NCI-H1417 treated with DMSO at 0.1 percent for 48 hours (cell line): ENCODE measurements around the gene PUS10.
A peak's percentile ranks its signal among the peaks of the same experiment; 100 is the strongest.
"Not testable (repeated sequence)": the region's sequence is repeated elsewhere in the genome, so short reads cannot be mapped to it uniquely, and the experiment has no call there.

Experiments used
- DNase-seq: peaks from one replicate; lab custom pipeline; 2025; lab: John Stamatoyannopoulos, UW

PUS10 gene

DNA sequence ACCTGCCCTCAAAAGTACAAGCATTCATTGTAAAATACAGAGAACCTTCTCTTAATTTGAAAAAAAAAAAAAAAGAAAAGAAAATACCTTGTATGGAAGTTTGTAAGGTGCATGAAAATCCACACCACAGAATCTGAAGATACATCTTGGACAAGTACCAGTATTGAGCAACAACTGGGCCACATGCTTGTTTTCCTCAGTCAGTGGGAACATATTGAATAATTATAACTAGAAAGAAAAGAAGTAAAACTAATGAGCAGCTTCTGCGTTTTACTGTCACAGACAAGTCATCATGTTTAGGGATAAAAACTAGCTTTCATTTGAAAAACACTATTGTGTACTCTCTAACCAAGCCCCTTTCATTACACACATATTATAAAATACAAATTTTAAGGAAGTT is 6.4 kb downstream of the PUS10 start:
- no peak for DNase-seq

DNA sequence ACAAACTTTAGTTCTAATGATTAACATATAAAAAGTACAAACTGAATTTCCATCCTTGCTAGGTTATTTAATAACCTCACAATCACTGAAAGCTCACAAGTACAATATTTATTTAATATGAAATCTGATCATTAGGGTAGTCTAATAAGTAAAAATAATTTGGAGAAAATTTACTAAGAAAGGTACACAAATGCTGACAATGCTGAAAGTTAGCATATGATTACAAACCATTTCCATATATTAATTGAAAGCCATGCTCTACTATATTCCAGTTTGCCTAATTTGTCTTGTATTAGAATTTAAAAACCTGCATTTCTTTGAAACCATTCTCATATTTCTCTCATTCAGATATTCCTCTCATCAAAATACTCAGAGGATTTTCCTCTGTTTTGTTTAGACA is 8.7 kb downstream of the PUS10 start:
- no peak for DNase-seq

DNA sequence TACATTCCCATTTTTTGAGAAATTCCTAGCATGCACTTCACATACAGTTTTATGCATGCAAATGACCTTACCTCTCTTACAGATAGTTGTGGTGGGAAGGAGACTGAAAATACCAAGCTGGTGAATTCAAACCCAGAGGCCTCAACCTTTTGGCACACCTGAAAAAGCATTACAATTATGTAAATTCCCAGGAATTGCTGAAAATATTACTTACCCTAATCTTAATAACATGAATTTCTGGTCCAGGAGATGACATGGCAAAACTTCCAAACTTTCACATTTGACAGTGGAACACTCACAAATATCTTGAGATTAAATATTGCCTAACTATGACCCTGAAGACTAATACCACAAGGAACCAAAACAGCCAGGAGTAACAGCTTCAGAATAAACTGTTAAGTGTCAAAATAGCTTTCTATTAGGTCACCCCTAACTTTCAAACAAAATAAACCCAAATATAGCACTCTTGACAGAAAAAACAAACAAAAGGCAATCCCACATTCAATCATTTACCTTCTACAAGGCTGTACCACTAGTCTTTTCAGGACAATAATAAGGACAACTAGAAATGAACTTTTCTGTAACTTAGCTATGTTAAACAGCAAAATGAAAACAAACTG is 11.5 kb downstream of the PUS10 start:
- no peak for DNase-seq

DNA sequence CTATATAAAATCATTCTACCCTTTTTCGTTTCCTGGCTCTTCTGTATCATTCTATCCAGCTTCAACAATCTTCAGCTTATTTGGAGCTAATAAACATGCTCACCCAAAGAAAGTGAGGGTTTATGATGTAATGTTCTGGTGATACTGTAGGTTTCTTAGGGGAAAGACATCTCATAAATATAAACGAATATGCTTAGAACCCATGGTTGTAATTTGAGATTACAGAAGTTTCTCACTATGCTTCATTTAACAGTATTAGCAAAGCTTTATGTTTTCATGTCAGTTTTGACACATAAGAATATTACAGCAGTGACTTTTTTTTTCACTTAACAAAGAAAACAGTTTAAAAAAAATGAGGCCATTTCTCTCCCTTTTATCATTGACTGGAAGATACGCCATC is 12.3 kb downstream of the PUS10 start:
- no peak for DNase-seq

DNA sequence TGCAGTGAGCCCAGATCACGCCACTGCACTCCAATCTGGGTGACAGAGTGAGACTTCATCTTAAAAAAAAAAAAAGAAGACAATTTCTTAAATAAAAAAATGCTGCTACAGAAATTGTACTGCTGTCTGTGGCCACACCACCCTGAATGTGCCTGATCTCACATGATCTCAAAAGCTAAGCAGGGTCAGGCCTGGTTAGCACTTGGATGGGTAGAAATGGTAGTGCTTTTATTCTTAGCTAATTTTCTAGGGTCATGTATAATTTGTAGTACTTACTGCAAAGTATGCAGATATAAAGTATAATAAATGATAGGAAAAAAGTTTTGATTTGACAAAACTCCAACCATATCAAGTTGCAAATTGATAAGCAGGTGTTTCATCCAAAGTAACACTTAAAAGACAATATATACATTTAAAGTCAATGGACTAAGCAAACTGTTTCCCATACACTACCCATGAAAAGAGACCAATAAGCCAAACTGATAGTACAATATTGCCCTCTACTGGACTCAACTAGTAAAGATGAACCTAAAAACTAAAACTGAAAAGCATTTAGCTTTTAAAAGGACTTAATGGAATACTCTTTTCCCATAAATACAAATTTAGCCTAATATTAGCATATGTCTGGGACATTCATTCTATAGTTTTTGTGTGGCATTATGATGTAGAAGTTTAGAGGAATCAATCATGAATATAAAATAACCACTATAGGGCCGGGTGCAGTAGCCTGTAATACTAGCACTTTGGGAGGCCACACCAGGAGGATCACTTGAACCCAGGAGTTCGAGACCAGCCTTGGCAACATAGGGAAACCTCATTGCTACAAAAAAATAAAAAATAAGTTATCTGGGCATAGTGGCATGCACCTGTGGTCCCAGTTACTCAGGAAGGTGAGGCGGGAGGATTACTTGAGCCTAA is 19.2 kb downstream of the PUS10 start:
- peak; percentile 59 for DNase-seq

DNA sequence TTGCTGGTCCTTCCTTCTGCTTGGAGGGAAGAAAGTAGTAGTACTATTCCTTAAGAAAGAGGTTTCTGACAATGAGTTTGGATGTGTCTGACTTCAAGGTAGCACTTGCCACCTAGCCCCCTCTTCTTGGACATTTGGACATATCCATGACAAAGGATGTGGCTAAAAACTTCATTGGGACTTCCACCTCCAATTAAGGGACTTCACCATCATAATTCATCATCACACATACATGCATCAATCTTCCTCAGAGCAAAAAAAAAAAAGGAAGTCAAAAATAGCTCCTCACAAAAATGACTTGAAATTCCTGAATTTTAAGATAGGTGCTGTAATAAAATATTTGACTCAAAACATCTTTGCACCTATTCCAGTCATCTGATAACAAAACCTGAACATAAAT is 23.9 kb downstream of the PUS10 start:
- DNase-seq: no peak

DNA sequence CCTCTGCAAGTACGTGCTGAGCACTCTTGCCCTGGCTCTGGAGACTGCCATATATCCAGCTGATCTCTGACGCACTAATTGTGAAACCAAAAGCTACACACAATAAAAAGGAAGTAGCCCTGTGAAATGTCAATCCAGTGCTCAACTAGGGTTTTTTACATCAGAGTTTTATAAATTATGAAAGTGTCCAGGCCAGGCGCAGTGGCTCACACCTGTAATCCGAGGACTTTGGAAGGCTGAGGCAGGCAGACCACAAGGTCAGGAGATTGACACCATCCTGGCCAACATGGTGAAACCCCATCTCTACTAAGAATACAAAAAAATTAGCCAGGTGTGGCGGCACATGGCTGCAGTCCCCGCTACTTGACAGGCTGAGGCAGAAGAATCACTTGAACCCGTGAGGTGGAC is 25.1 kb downstream of the PUS10 start:
- no peak for DNase-seq

DNA sequence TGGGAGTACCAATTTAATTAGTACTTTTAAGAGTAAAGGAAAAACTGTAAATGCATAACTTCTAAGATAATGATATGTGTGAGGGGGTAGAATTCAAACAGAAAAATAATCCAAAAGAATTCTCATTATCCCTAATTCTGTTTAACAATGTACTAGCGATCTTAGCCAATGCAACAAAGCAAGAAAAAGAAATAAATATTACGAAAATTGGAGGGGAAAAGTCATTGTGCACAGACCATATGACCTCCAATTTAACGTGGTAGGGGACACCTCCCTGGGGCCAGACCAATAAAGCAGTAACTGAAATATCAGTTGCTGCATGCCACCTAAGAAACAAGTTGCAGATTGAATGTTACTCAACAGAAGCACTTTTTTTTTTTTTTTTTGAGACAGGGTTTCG is 26.4 kb downstream of the PUS10 start:
- DNase-seq: no peak

DNA sequence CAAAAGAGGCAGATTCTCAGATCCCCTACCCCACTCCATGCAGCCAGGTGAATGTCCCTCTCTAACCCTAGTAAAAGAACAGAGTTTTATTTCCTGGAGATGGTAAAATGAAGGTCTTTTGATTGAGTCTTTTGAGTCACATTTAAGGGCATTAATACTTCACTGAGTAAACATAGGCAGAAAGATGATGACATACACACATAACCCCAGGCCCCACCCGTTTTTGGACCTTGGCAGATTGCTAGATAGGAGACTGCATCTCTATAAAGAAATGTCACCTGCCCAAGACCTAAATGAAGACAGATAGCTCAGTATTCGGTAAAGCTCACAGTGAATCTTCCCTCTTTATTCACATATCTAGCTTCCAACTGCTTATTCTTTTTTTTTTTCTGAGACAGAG is 28.8 kb downstream of the PUS10 start:
- DNase-seq: no peak

DNA sequence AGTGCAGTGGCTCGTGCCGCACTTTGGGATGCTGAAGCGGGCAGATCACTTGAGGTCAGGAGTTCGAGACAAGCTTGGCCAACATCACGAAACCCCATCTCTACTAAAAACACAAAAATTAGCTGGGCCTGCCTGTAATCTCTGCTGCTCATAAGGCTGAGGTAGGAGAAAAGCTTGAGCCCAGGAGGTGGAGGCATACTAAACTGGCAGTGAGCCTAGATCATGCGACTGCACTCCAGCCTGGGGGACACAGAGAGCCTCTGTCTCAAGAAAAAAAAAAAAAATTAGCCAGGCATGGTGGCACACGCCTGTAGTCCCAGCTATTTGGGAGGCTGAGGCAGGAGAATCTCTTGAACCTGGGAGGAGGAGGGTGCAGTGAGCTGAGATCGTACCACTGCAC is 30.4 kb downstream of the PUS10 start:
- DNase-seq: not testable (repeated sequence)

DNA sequence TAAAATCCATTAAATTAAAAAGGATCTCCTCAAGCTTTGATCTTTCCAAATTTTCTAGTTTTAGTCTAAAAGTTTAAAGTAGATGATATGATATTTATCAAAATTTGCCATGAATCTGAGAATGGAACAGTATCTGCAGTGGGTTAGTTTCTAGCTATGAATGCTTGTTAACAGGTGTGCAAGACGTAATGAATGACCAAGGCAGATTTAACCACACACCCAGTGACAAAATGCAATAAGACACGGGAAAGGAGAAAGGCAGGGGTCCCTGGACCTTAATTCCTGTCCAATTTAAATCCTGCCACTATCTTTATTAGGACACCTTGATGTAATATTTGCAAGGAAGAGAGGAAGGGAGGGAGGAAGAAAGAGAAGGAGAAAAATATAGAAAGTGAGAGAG is 31.0 kb downstream of the PUS10 start:
- no peak for DNase-seq

DNA sequence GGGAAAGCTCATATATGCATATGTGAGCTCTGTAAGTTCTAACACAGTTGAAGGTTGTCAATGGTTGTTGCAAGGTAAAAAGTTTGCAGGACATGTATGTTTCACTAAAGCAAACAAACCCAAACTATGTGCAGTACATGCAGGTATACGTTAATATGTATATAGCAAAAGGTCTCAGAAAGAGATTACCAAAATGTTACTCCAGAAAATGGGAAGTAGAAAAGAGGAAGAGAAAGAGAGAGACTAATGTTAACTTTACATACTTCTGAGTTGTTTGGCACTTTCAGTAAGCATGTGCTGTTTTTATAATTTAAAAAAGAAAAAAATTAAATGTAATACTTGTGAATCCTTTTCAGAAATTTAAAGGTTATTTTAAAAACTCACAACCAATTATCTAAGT is 33.3 kb downstream of the PUS10 start:
- DNase-seq: no peak

DNA sequence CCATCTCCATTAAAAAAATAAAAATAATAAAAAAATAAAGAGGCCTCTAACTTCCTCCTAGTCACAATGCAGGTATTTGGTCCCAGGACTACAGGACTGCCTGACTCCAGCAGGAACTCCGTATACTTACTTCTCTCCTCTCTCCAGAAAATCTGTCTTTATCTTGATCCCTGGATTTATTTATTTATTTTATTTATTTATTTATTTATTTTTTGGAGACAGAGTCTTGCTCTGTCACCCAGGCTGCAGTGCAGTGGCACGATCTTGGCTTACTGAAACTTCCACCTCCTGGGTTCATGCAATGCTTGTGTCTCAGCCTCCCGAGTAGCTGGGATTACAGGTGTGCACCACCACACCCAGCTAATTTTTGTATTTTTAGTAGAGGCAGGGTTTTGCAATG is 36.0 kb downstream of the PUS10 start:
- DNase-seq: not testable (repeated sequence)

DNA sequence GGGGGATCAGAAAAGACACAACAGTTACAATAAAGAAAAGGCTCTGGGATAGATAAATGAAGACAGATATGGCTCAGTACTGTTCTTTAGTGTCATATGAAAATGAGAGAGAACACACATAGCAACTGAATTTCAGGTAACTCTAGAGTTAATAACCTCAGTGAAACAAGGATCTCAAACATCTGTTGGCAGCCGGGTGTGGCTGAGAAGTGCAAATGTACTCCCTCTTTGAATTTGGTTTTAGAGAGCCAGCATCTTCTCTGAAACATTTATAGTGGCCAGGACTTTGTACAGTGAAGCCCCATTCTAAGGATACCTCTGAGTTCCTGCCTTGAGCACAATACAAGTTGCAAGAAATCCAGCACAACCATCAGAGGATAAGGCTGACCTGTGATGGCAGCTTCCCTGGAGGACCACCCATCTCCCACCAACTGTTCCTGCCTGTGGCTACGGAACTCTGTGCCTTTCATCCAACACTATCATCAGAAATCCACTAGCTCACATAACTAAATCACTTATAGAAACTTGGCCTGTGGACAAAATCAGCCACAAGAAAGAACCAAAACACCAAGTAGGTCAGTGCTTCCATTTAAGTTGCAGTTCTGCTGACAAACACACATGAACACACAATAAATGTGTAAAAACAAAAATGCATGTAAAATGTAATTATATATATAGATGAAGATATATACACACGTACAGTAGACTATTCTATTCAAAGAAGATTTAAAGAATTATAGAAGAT is 37.8 kb downstream of the PUS10 start:
- DNase-seq: no peak

DNA sequence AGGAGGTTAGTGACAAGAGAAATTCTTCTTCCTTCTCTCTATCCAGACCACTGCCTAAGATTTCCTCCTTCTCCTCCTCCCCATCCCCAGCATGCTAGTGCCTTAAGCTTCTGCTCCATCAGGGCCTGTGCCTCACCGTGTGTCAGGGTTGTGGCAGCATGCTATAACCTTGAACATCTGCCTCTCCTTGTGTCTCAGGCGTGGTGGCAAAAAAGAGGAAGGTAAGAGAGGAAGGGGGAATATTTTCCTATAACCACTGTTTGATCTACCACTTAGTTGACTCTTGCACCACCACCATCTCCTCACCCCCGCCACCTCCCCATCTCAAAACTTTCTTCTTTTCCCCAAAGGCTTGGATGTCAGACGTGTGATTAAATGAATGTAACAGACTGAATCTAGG is 38.8 kb downstream of the PUS10 start:
- no peak for DNase-seq

DNA sequence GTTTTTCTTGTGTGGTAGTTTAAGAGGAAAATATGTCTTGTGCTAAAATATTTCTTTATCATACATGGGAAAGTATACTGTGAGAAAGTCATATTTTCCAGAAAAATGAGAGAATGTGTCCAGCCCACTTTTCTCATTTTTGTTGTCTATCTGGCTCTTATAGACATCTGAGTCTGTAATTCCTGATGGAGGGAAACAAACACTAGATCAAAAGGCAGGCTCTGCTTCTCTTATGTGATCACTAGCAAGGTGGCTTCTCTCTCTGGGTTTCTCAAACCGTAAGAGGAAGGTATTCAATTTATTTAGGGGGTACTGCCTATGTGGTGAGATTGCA is 40.5 kb downstream of the PUS10 start:
- no peak for DNase-seq

DNA sequence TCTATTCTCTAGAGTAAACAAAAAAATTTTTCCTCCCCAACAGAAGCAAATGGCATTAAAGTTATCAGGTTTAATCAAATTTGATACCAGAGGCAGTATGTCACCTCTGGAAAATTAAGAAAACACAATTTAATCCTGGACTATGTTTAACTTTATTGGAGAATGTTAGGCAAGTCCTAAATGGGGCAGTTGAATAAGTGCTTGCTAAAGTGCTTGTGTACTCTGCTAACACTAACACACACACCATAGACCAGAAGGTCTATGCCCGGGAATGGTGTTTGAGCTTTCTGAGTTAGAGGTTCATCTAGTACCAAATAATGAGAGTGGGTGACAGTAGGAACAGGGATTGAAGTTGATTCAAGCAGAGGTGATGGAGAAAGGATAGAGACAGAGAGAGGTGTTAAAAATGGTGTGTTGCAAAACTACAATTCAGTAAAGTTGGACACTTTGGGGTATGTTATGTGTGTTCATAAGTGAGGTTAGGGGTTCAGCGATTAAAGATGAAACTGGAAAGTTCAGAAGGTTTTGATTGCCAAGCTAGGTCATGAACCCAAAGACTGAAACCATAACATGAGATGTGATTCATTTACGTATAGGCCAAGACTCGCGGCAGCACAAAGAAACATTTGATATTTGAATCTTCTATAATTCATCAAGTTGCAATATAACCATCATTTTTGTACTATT is 41.0 kb downstream of the PUS10 start:
- no peak for DNase-seq

DNA sequence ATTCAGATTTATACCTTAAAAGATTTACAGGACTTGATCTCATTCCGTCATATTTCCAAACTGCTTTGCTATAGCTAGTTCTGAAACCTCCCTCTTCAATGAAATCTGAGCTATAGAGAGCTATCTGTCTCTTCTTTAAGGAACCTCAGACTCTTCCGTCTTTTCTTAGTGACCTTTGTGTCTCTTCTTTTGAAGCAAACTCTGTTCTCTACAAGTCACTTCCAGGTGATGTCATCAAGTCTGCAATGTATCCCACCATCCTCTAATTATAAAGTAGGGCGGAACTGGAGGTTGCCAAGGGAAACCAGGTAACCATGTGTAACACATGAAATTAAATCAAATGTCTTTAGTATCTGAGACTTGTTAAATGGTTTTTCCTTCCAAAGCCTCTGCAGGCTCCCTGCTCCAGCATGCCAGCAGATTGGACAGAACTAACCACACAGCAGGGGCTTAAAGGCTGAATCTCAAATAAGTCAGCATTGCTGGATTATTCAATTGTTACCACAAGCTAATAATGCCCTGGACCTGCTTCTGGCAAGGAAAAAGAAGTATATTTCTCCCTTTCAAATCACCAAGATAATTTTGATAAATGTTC is 41.7 kb downstream of the PUS10 start:
- no peak for DNase-seq

DNA sequence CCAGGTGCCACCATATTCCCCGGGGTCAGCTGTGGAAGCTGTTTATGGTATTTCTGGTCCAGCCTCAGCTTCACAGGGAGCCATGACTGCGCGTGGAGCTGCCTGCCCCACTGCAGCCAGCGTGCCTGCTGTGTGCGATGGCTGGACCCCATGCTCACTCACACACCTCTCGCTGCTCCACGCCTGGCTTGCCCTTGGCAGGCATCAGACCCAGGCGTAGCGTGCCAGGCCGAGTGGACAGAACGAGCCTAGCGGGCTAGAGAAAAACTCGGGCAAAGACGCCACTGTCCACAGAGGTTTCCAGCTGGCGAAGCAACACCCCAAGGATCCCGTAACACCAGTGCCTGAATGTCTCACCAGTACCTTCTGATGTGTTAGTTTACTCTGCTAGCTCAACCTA is 43.4 kb downstream of the PUS10 start:
- no peak for DNase-seq

DNA sequence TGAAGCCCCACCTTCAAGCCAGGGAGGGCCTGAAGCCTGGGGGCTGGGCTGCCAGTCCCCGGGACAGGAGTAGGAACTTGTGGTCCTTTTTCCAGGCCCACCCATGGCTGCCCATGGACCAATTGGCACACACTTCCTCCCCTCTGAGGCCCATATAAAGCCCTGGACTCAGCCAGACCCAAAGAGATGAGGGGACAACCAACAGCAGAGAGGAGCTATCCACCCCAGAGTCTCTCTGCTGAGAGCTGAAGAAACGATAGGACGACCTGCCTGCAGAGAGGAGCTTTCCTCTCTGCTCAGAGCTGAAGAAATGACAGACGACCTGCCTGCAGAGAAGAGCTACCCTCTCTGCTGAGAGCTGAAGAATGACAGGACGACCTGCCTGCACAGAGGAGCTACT is 44.4 kb downstream of the PUS10 start:
- DNase-seq: no peak

DNA sequence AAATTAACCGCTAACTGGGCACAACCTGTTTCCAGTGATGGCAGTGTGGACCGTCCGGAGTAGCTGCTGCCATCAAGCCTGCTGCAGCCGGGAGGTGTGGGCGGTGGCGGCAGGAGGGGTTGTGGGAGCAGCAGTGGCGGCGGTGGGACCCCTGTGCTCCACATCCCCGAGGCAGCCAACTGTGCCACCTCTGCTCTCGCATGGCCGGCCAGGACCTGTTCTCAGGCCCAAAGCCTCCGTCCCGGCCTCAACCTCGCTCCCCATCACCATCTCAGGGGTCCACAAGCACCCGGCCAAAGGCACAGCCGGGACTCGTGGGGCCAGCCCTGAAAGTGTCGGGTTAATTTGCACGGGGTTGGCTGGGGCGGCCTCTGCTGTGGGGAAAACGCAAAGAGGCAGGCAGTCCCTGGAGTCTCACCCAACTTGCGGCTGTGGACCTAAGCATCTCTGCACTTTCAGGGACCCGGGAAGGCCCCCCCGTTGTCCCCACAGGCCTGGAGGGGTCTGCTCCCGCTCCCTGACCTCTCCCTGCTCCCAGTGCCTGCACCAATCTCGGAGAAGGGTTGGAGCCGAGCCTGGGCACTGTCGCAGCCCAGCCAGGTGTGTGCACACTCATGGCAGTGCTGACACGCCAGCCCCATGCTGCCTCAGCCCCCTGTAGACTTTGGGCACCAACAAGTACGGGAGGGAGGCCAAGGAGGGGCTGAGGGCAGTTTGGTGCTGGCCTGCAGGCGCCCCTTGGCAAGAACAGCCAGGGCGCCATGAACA is 45.0 kb downstream of the PUS10 start:
- DNase-seq: no peak
